HG02943 (cell line): ENCODE results near the gene MYBL2.

ENCODE experiments used
- ATAC-seq: cut with Tn5 transposase; IDR thresholded peaks from one replicate; pipeline ENCODE4 v1.9.1; 2021; ENCODE audit warnings: mild to moderate bottlenecking, low read depth, moderate library complexity; ENCODE audit not compliant: unreplicated experiment

Gene MYBL2

GRCh38 chr20:43681991-43682410 lies 15.1 kb downstream of the MYBL2 start:
- ATAC-seq = peak; percentile 88

- ATAC-seq = peak; percentile 45
These were observed 15.5 kb downstream of the MYBL2 start for GRCh38 chr20:43682446-43682845.

DNA sequence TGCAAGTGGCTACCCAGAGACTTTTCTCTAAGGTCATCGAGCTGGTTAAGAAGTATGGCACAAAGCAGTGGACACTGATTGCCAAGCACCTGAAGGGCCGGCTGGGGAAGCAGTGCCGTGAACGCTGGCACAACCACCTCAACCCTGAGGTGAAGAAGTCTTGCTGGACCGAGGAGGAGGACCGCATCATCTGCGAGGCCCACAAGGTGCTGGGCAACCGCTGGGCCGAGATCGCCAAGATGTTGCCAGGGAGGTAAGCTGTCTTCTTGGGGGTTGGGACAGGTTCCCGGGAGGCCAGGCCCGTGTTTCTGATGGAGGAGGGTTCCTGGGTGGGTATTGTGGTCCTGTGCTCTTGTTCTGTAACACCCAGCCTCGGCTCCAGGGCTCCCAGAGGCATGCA lies 19.9 kb downstream of the MYBL2 start:
- no peak for ATAC-seq

DNA sequence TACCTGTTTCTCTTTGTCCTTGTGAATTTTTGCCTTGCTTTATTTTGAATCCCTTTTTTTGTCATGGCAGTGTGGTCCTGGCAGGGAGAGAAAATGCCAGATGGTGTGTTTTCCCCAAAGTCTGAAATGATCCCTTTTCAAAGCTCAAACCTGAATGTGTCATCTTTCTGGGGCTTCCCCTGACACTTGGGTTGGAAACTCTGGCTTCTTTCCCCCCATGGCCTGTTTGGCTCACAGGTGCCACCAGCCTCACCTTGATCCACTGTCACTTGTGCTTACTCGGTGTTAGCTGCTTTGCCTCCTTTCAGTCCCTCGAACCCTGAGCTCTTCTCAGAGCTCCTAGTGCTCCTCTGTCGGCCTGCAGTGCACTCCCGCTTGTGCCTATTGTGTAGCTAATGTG lies 22.3 kb downstream of the MYBL2 start:
- ATAC-seq = no peak

GRCh38 chr20:43690943-43691598 lies 24.2 kb downstream of the MYBL2 start:
- no peak for ATAC-seq

- no peak for ATAC-seq
These were observed 25.1 kb downstream of the MYBL2 start for GRCh38 chr20:43691928-43692524.

DNA sequence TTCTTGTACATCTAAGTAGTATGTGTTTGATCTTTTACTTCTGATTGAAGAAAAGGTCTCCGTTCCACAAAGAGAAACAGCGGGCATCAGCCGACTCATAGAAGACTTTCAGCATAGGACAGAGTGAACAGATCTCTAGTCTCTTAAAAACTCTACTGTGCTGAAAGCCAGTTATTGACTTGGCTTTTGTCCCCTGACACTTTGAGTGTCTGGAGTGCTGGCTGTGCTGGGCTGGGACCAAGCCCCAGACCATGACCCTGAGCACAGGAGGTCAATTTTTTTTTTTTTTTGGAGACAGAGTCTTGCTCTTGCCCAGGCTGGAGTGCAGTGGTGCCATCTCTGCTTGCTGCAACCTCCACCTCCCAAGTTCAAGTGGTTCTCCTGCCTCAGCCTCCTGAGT lies 27.8 kb downstream of the MYBL2 start:
- no peak for ATAC-seq

- ATAC-seq = no peak
These were observed 28.7 kb downstream of the MYBL2 start for GRCh38 chr20:43695571-43695970.

- ATAC-seq = no peak
These were observed 33.1 kb downstream of the MYBL2 start for GRCh38 chr20:43699941-43700565.

GRCh38 chr20:43700627-43701026 lies 33.7 kb downstream of the MYBL2 start:
- no peak for ATAC-seq

GRCh38 chr20:43702502-43702901 lies 35.6 kb downstream of the MYBL2 start:
- no peak for ATAC-seq

- peak; percentile 59 for ATAC-seq
These were observed 43.6 kb downstream of the MYBL2 start for GRCh38 chr20:43710370-43711044.

DNA sequence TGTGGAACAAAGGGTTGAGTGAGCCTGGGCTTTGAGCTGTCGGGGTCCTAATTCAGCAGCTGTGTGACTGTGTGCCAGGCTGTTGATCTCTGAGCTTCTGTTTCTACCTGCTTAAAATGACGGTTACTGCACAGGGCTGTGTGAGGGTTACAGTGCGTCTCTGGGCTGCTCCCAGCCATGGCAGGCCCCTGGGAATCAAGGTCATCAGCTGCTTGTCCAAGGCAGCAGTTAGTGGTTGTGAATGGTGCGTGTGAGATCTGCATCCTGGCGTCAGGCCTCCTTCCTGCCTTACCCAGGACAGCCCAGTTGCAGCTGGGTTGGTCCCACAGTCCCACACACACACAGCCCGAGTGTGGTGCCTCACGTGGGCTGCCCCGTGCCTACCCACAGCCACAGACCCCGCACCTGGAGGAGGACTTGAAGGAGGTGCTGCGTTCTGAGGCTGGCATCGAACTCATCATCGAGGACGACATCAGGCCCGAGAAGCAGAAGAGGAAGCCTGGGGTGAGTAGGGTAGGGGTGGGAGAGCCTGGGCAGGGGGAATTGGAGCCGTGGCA lies 44.3 kb downstream of the MYBL2 start:
- no peak for ATAC-seq

- no peak for ATAC-seq
These were observed 48.1 kb downstream of the MYBL2 start for GRCh38 chr20:43715044-43715443.

DNA sequence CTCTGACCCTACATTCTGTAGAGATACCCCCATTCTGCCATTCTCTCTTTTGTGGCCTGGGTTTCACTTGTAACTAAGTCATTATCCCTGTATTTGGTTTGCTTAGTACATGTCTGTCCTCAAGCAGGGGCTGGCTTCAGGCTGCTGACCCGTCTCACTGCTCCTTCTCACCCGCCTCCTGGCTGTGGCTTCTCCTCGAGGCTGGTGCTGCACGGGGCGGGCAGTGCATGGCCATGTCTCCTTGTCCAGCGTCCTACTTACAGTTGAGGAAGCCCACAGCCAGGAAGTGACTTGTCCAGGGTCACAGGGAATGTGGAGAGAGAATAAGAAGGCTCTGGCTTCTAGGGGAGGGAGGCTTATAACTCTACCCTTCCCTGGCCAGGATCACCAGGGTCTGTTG lies 48.6 kb downstream of the MYBL2 start:
- ATAC-seq = no peak

DNA sequence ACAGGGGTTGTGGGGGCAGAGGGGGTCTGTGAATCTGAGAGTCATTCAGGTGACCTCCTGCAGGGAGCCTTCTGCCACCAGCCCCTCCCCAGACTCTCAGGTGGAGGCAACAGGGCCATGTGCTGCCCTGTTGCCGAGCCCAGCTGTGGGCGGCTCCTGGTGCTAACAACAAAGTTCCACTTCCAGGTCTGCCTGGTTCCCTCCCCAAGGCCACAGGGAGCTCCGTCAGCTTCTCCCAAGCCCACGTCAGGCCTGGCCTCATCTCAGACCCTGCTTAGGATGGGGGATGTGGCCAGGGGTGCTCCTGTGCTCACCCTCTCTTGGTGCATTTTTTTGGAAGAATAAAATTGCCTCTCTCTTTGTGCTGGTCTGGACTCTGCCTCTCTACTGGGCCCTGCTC lies 49.2 kb downstream of the MYBL2 start:
- no peak for ATAC-seq

DNA sequence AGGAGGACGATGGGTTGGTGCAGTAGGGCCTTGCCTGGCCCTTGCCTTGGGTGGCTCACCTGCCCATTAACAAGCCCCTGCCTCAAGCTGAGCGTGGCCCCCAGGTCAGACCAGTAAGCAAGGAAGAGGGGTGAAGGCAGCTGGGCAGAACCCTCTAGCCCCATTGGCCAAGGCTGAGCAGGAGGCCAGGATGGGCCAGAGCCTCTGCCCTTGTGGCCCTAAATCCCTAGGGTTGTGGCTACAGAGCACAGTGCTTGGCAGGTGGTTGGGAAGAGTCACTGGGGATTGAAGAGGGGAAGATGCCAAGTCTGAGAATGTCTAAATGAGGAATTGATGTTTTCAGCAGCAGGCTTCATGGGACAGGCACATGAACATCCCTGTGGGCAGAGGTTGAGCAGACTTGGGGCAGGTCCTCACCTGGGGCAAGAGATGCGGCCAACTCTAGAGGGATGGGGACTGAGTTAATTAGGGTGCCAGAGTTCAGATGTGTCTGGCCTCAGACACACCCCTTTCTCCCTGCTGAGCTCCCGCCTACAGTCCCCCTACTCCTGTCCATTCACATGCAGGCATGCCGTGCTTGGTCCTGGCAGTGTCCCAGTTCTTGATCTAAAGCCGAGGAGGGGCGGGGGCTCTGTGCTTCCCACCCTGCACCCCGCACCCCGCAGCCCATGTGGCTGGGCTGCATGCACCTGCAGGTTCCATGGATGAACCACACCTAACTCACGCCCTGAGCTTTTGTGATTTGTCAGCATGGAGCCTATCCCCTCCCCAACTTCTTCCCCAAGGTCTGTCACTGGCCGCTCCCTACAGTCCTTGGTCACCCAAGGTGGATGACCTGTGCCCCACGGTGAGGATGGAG lies 50.1 kb downstream of the MYBL2 start:
- no peak for ATAC-seq

- ATAC-seq = no peak
These were observed 50.7 kb downstream of the MYBL2 start for GRCh38 chr20:43717616-43717995.

DNA sequence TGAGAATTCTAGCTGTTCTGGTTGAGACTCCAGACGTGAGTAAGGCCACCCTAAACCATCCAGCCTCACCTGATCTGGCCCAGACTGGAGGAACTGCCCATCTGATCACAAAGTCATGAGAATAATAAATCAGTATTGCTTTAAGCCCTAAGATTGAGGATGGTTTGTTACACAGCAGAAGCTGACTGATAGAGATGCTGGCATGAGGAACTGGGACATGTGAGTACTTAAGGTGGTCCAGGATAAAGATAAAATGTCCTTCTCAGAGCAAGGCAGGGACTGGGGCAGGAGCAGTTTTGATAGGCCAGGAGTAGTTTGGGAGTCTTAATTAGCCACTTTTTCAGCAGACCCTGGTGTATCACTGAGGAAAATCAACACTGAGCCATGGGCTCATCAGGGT lies 53.1 kb downstream of the MYBL2 start:
- no peak for ATAC-seq

DNA sequence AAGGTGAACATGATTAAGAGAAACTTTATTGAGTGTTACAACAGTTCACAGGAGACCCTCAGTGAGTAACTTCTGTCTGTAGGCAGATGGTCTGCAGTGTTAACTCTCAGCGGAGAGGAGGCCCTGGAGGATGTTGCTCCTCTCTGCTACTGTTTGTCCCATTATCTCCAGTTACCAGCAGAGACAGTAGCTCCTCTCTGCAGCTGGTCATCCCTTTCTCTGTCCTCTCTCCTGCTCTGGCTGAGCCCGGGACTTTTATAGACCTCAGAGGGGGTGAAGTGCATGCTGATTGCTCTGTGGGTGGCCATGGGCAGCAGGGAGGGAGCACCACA lies 54.1 kb downstream of the MYBL2 start:
- no peak for ATAC-seq
